Subcutaneous adipose tissue (tissue), 4 donors: ENCODE results near the gene DNAJB7. TPM values are rescaled to one million over a fixed set of nuclear protein-coding genes. Genes with fewer than 3 reads are reported as not detected.

Experiments used
- CTCF ChIP-seq: fragments of 450-650 bp; IDR thresholded peaks from one replicate; pipeline ENCODE4 v1.5.1; 2016; ENCODE audit warnings: low read depth, mild to moderate bottlenecking, control low read depth, antibody characterized with exemption, moderate library complexity
- total RNA-seq, 4 donors: library from RNA; depleted of rRNA; stranded (reverse); fragments of >200 nt; gene quantifications; one replicate each; pipeline ENCODE4 v1.1.0, GENCODE V29; 2016

The DNAJB7 gene
- total RNA-seq = not detected

DNA sequence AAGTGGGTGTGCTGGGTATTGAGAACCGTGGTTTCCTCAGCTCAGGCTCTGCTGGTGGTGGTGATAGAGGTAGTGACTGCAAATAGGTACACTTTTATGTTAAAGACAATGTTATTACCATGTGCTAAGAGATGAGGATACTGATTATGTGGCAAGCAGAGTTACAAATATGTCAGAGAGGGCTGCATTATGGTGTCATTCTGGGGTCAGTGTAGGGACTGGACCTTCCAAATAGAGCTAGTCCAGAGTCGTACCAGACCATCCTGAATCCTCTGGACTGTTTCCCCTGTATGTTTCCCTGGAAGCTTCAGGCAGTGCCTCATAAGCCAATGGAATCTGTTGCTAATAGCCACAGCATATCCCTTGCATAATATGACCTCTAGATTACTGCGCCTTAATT, at the start of gene DNAJB7:
Gene DNAJB7 (minus strand): TSS at position 101 of the 400 bp plus-strand sequence. CDS start 119 bp downstream, outside the sequence.
- no peak for TF ChIP-seq CTCF

DNA sequence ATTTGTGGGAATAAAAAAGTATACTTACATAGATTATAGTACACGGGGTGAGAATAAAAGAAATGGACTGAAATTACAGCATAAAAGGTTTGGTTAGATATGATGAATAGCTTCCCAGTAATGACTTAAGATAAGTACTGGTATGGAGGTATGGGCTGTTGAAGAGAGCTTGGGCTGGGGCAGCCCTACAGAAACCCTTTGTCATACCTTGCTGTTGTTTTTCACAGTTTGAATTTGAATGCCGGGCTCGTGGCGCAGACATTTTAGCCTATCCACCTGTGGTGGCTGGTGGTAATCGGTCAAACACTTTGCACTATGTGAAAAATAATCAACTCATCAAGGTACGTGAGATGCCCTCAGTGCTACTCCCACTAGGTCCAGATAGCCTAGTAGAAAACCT, 47.0 kb upstream of the DNAJB7 start:
- TF ChIP-seq CTCF = no peak

DNA sequence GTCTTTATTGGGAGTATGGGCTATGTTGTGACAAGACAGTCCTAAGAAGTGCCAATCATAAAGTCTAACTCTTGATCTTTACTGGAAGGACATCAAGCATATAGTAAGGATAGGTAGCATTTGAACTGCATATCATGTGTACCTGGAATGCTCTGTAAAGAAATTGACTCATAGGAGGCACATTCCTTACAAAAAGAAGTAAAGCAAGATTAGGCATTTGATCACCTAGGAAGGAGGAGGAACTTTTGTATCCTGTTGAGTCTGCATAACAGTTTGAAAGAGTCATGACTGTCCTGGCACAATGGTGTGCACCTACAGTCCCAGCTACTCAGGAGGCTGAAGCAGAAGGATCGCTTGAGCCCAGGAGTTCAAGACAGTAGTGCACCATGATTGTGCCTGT, 42.2 kb upstream of the DNAJB7 start:
- no peak for TF ChIP-seq CTCF

- no peak for TF ChIP-seq CTCF
Observed at GRCh38 chr22:40898850-40899357, 37.0 kb upstream of the DNAJB7 start.

DNA sequence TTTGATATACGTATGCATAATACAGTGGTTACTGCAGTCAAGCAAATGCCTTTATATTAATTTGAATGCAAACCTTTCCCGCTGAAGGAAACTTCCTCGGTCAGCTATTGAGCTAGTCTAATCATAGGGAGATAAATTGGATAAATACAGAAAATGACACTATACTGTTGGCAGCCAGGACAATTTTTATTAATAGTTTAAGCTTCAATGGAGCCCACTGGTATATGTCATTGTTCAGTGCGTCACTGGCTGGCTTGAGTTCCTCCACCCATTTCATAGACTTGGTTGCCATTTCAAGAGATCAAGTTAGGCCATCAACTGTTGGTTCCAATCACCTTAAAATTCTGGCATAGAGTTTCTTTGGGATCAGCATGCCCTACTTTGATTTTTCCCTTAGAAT, 32.5 kb upstream of the DNAJB7 start:
- TF ChIP-seq CTCF = no peak

DNA sequence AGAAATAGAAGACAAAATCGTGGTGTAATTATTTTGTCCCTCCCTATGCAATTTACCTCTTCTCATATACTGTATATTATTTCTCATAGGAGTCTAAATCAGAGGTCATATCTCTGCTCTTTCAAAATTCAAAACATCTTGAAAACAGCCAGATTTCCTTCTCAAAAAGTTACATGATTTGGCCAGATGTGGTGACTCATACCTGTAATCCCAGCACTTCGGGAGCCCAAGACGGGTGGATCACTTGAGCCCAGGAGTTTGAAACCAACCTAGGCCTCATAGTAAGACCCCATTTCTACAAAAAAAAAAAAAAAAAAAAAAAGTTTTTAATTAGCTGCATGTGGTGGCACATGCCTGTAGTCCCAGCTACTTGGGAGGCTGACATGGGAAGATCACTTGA, 29.0 kb upstream of the DNAJB7 start:
- TF ChIP-seq CTCF = no peak

GRCh38 chr22:40889116-40889515, 27.2 kb upstream of the DNAJB7 start:
- TF ChIP-seq CTCF = no peak
